ENCODE measurements around the gene GLCCI1. TPM values are rescaled to one million over a fixed set of nuclear protein-coding genes. Genes with fewer than 3 reads are reported as not detected.
"Not testable (repeated sequence)": the region's sequence is repeated elsewhere in the genome, so short reads cannot be mapped to it uniquely, and the experiment has no call there.

Gene GLCCI1
- polyA plus RNA-seq, 5 donors, result 22.8 to 50.8 (median 34.5) TPM

GRCh38 chr7:7989133-7989532, 20.5 kb downstream of the GLCCI1 start:
- DNase-seq, result no peak

GRCh38 chr7:7989616-7990440, 21.2 kb downstream of the GLCCI1 start:
- DNase-seq, result no peak

DNA sequence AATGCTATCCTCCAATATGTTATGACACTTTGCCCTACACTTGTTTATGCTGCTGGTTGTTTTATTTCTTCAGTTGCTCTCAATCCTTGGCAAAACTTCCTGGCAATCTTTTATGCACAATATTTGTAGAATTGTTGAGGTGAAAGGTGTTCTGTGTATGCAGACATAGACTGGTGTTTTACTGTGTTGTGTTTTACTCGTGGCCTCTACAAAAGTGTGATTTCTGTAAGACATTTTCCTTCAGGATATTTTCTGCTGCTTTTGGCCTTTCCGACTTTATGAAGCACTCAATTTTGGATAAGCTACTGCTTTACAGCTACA, 21.8 kb downstream of the GLCCI1 start:
- DNase-seq, result no peak

GRCh38 chr7:7992506-7992905, 23.9 kb downstream of the GLCCI1 start:
- no peak for DNase-seq

DNA sequence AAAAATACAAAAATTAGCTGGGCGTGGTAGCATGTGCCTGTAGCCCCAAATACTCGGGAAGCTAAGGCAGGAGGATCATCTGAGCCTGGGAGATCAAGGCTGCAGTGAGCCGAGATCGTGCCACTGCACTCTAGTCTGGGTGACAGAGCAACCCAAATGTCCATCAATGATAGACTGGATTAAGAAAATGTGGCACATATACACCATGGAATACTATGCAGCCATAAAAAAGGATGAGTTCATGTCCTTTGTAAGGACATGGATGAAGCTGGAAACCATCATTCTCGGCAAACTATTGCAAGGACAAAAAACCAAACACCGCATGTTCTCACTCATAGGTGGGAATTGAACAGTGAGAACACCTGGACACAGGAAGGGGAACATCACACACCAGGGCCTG, 26.8 kb downstream of the GLCCI1 start:
- DNase-seq, result not testable (repeated sequence)

DNA sequence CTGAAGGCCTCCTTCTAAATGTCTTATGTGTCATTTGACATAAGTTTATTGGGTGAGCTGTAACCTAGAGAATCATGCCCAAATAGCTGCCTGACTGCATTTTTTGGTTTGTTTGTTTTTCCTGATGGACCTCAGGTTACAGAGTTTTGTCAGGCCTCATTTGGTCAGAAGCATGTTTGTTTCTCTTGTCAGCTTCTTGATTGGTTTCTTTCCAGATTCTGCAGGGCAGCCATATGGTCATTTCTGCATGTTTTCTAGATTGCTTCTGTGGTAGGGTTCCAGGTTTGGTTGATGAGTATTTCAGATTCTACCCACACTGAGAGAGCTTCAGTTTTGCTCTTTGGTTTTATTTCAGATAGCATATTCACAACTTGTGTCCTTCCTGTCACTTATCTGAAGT, 28.0 kb downstream of the GLCCI1 start:
- no peak for DNase-seq

- DNase-seq, result no peak
These were observed 31.8 kb downstream of the GLCCI1 start for GRCh38 chr7:8000315-8000941.

- no peak for DNase-seq
These were observed 34.5 kb downstream of the GLCCI1 start for GRCh38 chr7:8003077-8003476.

DNA sequence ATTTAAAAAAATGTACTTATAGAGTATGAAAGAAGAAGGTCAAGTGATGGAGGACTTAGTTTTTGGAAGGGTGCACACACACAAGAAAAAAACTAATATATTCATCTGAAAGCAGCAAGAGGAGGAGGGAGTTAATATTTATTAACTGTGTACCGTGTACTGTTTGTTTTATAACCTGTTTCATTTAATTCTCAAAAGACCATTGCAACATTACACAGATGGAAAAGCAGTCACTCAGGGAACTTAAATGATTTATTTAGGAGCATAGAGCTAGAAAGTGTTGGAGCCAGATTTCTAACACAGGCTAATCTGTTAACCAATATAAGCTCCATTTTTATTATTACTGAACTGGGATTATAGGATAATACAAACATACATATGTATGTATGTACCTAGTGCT, 36.7 kb downstream of the GLCCI1 start:
- DNase-seq, result no peak

- DNase-seq, result no peak
These were observed 45.8 kb downstream of the GLCCI1 start for GRCh38 chr7:8014399-8014798.

DNA sequence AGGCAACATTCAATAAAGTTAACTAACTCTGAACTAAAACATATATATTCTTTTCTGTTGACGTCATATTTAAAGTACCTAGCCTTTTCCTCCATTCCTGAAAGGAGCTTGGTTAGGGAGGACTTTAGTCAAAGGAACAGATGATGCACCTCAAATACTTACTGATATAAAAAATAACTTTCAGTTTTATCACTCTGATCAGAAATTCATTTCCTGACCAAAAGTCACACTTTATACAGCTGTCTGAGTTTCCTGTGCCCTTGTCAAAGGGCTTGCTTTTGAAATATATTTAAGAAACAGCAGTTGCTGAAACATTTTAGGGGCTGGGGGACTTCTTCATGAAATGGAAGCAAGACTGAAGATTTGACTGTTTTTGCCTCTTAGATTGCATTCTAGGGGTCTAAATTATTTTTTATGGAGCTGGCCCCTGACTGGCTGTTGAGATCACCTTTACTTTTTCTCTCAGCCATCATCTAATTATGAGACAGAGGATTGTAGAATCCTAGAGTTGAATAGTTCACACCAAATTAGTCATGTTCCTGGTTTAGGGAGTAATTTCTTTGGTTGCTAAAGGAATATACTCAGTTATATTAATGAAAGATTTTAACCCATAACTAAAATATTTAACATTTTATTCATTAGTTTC, 46.6 kb downstream of the GLCCI1 start:
- DNase-seq, result no peak

DNA sequence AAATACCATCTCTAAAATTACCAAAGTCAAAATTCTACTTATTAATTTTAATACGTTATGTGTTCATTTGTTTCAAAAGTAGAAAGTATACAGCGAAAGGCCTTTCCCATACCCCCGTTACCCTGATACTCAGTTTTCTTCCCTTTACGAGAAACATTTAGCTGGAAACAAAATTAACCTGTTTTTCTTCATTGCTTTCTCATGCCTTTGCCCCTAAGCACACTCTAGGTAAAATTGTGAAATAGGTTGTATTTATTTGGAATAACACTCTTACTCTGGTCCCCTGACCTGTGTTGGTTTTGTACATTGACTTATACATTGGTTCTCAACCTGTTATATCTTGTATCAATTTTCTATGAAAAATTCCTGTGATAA, 47.1 kb downstream of the GLCCI1 start:
- no peak for DNase-seq

GRCh38 chr7:8017423-8017822, 48.8 kb downstream of the GLCCI1 start:
- no peak for DNase-seq

GRCh38 chr7:8018961-8019360, 50.4 kb downstream of the GLCCI1 start:
- no peak for DNase-seq

DNA sequence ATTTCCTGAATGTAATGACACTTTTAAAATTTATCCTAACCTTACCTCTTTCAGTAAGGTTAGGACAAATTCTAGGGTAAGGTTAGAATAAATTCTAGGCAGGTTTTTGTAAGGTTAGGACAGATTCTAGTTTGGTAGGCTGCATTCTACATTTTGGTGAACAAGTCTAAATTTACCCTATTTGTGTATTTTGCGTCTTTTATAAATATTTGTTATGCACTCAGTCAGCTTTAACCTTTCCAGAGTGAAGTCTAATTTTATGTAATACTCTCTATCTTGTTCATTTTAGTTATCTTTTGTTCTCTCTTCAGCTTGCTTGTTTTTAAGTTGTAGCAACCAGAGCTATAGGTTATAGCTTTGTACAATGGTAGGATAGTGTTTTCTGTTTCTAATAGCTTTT, 54.0 kb downstream of the GLCCI1 start:
- no peak for DNase-seq

DNA sequence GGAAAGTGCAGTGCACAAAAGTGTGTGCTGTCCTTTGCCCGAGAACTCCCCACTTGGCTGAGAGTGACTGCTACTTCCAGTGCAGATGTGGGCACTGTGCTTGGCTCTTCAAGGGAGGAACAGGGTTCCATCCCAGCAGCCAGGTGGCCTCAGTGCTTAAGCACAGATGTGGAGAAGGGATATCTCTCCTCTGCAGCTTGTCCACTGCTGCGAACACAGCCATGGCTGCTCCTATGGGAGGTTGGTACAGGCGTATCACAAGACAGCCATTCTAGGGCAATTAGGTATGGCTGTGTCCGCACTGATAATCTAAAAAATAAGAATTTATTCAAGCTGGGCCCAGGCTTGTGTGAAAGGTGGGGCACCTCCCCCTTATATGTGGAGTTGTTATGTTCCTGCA, 66.6 kb downstream of the GLCCI1 start:
- no peak for DNase-seq

DNA sequence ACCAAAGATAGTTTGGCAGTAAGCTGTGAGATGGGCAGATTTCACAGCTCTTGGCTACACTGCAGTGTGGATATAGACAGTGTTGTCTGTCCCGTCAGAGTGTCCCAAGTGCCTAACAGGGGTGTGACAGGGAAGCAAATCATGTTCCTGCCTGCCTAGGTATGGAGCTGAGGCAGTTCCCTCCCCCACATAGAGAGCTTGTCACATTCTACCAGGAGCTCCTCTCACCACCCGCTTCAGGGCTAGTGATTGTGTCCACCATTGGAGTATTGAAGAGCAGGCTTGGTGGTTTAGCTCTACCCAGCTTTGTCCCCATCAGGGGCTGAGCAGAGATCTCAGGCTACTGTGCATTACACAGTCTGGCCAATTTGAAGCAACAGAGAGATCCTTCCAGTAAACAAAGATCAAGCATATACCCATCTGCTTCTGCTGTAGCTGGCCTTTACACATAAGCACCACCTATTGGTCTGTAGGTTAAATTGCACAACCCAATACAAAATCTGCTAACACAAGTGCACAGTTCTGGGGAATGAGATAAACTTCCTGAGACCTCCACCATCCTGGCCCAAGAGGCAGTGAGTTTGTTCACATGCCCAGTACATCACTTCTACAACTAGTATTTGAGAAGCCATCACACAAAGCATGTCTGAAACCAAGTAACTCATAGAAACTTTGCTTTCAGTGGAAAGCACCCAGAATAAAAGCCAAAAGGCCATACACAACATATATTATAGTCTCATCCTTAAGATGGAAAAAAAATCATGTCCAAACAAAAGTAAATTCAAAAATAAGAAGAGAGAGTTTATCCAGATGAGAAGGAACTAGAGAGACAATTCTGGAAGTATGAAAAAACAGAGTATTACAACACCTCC, 67.3 kb downstream of the GLCCI1 start:
- DNase-seq, result no peak

DNA sequence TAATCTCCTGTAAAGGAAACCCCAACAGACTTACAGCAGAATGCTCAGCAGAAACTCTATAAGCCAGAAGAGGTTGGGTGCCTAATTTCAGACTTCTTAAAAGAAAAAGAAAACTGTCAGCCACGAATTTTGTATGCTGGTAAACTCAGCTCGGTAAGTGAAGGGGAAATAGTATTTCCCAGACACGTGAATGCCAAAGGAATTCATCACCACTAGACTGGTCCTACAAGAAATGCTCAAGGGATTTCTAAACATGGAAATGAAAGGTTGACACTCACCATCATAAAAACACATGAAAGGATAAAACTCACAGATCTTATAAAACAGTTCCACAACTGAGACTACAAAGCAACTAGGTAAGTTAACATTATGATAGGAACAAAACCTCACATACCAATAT, 68.6 kb downstream of the GLCCI1 start:
- DNase-seq, result no peak

- DNase-seq, result no peak
These were observed 72.3 kb downstream of the GLCCI1 start for GRCh38 chr7:8040768-8041369.

GRCh38 chr7:8042796-8043535, 74.4 kb downstream of the GLCCI1 start:
- no peak for DNase-seq
